Activated T-cell treated with anti-CD3 and anti-CD28 coated beads, Interleukin-2, amount 50 U/mL, for 48 hours (primary cell): ENCODE measurements around the gene IL11RA.

Source experiments
- DNase-seq, 2 experiments: peaks; one replicate each; pipeline ENCODE4 v3.0.0-alpha.2; 2020

Gene IL11RA

DNA sequence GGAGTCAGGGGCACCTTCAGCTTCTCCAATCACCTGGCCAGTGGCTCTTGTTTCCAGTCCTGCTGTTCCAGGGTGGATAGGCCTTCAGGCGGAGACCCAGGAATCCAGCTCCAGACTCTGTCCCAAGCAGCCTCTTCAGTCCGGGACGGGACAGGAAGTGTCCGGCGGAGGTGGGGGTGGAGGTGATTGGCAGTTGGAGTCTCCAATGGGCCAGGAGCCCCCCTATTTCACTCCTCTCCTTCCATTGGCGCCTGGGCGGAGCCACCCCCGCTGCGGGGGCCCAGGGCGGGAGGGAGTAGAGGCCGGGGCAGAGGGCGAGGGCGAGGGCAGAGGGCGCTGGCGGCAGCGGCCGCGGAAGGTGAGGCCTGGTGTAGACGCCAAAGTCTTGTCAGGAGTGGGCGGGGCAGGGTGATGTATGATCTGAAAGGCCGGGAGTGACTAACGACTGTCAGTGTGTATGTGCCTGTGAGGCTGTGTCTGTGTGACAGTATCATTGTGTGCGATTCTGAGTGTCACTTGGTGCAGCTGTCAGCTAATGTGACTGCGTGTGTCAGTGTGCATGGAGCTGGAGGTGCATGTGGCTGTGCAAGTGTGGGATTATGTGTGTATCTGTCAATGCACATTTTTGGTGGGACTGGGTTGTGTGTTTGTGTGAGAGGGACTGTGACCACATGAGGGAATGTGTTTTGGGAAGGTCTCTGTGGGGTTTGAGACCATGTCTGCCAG lies at the start of gene IL11RA:
Gene IL11RA (plus strand): TSS at position 310 of the 726 bp plus-strand sequence. CDS start 3,033 bp downstream, outside the sequence.
- DNase-seq: peak; percentile 69 to 74

GRCh38 chr9:34603610-34604231 lies 48.3 kb upstream of the IL11RA start:
- DNase-seq: peak; percentile 89 to 92

- DNase-seq: no peak
These were observed 45.8 kb upstream of the IL11RA start for GRCh38 chr9:34606190-34606589.

- no peak for DNase-seq
These were observed 45.1 kb upstream of the IL11RA start for GRCh38 chr9:34606905-34607304.

DNA sequence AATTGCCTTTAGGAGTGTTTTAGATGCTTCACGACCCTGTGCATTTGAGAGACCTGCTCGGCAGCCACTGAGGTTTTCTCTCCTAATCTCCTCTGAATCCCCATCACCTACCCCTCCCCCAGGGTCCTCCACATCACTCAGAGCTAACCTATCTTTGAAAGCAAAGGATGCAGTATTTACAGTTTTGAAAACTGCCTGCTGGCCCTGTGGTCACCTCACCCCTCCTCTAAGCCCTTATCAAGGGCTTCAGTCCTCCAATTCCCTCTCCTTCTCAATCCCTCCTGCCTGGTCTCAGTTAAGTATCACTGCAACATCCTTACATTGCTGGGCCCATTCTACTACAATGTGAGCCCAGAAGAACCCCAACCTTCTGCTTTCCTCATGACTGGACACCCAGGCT lies 44.7 kb upstream of the IL11RA start:
- no peak for DNase-seq

DNA sequence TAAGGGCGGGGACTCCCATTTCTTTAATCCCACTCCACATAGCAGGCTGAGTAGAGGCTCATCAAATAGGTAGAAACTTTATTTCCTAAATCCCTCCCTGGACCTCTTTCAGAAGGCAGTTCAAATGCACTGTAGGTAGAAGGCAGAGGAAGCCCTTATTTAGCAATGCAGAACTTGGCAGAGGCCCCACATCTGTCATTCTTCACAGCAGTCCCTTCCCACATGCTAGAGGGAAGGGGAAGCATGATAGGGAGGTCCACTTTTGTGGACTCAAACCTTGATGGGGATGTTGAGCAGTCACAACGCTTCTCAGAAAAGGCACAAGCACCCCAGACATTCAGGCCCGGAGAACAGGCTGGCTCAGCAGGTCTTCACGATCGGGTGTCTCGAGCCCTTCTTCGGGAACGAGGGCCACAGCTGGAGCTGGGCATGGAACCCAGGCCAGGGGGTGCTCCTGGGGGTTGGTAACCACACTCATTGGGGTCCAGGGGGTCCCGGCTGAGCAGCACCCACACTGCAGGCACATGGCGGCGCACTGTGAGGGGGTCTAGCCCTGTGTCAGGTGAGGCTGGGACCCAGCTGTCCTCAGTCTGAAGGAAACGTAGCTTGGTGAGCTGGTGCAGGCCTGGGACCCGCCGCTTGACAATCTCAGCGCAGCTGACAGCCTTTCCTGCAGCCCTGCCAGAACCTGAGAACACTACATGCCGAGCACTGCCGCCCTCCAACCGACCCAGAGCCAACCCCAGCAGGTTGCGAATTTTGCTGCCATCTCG lies 41.4 kb upstream of the IL11RA start:
- no peak for DNase-seq

GRCh38 chr9:34611251-34611810 lies 40.7 kb upstream of the IL11RA start:
- DNase-seq: peak in 1 of 2 experiments; percentile 39

DNA sequence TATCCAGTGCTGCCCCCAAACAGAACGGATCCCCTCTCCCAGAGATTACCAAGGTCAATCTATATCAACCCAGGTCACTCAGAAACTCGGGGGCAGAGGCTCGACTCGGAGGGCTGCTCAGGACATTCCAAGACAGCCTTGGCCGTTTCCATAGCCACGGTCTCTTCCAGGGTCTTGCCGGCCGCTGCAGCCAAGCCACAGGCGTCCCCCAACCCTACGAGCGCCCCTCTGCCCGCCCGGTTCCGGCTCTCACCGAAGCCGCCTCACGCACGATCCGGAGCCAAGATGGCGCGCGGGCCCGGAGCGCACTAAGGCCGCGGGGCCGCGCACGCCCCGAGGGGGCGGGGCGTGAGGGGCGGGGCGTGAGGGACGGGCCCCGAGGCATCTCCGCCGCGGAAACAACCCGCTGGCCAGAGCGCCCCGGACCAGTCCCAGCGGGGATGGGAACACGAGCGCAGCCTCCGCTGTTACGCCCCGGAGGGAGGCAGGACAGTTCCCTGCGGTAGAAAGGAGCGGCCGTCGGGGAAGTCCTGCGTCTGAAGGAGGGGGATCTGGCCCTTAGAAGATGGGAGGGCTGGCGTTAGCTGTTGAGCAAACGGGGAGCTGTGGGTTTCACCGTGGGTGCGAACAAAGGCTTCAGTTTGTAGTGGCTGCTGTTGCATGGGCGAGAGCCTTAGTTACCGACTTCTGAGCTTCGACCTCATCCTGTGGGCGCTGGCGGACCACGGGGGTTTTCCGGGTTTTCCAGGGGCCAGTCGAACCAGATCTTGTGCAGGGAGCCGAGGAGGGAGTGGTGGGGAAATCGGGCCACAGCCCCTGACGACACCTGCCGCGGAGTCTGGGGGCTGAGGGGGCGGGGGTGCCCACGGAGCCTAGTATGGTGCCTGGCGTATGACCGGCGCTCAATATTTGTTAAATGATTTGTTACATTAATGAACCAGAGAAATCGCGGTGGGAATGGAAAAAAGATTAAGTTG lies 39.9 kb upstream of the IL11RA start, which contains the start of gene RPP25L:
Gene RPP25L (minus strand): TSS at position 287 of the 977 bp plus-strand sequence. CDS start 801 bp downstream, outside the sequence.
- peak; percentile 90 to 91 for DNase-seq

DNA sequence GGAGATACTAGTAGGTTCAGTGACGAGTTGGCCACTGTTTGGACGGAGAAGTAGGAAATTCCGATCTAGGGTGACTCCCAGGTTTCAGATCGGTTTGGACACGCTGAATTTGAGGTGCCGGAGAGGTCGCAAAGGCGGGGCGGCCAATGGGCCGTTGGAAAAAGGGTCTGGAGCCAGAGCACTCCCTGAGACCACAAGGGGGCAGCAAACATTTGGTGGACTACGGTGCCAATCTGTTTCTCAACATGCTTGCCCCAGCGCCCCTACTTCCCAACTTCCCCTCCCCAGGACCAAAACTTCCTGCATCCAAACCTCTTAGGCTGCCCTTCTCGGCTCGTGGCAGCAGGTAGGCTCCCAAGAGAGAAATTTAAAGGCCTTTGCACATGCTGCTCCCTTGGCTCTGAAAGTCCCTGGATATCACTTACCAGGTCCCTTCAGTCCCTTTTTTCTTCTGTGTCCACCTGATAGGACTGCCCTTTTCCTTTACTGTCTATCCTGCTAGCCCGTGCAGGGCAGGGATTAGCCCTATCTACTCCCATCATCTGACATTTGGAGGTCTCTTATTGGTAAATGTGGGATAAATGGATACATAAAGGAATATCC lies 39.1 kb upstream of the IL11RA start:
- peak; percentile 80 to 82 for DNase-seq

DNA sequence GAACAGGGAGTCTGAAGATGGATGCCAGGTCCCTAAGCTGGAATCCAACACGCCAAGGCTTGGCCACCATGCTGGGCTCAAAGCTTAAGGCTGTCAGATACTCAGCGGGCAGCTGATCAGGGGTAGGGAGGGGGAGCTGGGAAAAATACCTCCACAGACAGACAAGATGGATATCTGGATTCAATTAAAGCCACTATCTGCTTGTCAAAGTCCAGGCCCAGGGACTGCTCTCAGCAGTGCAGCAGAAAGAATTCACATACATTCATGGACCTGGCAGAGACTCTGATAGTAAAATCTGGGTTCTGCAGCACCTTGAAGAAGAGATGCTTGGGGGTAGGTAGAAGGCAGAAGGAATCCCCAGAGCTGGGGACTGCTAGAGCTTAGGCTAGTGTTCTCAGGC lies 36.9 kb upstream of the IL11RA start:
- DNase-seq: no peak

DNA sequence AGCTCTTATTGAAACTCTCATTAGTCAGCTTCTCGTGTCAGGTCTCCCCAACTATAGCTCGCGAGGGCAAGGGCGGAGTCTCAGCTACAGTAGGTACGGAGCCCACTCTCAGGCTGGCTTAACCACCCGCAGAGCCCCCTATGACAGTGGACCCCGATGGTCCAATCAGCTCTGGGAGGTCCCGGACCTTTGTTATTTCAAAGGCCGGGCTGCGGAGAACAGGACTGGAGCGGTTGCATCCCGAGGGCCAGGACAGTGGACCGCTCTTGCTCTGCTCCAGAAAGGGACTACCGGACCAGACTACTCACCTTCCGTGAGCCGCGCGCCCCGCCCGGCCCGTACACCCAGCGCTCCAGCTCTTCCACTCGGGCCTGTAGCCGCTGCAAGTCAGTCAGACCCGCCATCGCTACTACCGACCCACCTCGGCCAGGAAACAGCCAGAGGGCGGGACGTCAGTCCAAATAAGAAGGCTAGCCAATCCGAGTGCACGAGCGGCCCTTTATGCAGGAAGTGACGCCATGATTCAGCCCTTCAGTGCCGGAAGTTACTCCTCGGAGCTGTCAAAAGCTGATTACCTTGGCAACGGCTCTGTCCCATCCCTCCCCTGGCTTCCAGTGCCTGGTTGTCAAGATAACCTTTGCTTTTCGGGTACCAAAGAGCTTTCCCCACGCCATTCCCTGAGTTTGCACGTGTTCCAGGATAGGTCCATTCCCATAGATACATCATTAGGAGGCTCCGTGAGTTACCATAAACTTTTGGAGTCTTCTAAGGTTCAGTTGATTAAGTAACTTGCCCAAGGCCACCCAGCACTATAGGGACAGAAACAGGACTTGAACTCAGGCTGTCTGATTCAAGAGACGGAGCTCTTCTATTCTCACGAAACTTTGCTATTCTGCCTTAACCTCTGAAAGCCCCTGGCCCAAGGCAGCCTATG lies 31.7 kb upstream of the IL11RA start, which contains the start of gene DCTN3:
Gene DCTN3 (minus strand): TSS at position 435 of the 934 bp plus-strand sequence. CDS start 31 bp downstream, at position 404.
- DNase-seq: peak; percentile 88 to 91

DNA sequence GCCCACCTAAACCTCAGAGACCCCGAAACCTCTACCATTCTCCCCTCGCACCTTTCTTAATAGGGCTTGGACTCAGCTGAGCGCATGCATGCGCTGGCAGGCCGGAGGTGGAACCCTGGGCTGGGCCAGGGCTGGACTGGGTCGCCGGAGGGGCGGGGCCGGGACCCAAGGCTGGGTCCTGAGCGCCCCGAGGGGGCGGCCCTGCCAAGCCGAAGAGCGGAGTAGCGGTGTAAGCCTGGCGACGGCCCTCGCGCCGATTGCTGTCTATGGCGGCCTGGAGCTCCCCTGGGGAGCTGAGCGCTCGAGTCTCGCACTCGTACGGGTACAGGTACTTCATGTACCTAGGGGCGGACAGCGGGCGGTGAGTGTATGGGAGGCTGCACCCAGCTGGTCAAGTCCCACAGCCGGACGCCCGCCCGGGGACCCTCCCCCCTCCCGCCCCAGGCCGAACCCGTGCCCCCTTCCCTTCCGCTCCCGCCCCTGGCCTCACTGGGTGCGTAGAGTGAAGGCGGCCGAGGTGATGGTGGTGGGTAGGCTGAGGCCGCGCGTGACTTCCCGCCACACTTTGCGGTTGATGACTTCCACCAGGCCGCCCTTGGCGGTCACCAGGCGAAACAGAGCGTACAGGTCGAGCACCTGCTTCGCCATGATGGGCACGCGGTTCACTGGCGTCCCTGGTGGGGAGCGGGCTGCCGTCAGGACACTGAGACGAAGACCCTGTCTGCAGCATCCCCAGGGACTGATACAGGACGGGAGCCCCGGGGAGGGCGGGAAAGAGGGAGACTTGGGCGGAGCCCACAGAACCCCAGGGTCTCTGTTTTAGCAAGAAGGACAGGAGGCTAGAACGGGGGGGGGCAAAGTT lies 28.4 kb upstream of the IL11RA start:
- peak in 1 of 2 experiments; percentile 38 for DNase-seq

DNA sequence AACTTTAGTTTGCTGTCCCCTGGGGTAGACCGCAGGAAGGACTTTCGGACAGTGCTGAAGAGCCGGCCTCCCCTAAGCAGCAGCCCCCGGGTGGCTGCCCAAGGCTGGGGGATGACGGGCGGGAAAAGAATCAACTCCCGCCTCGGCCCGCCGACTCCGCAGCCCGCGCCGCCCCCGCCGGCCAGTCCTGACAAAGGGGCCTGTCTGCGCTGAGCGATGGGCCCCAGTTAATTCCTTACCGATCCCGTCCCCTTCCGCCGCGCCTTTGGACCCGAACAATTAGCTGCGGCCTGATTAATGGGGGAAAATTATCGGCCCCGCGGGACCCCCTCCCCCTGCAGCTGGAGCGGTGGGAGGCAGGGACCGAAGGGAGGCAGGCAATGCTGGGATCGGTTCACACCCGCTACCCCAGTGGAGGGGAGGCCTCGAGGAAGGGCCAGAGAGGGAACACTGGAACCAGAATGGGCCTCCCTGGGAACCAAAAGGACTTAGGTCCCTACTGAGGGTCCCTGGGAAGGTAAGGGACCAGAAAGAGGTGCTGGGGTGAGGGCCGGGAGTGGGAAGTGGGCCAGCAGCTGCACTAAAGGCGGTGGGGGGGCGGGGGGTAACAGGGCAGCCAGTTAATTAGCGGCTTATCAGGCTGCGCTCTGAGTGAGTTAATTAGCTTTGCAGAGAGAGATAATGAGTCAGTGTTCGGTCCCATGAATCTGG lies 27.4 kb upstream of the IL11RA start:
- no peak for DNase-seq

GRCh38 chr9:34625186-34625486 lies 26.8 kb upstream of the IL11RA start:
- no peak for DNase-seq

GRCh38 chr9:34627716-34628655 lies 24.0 kb upstream of the IL11RA start:
- DNase-seq: no peak

DNA sequence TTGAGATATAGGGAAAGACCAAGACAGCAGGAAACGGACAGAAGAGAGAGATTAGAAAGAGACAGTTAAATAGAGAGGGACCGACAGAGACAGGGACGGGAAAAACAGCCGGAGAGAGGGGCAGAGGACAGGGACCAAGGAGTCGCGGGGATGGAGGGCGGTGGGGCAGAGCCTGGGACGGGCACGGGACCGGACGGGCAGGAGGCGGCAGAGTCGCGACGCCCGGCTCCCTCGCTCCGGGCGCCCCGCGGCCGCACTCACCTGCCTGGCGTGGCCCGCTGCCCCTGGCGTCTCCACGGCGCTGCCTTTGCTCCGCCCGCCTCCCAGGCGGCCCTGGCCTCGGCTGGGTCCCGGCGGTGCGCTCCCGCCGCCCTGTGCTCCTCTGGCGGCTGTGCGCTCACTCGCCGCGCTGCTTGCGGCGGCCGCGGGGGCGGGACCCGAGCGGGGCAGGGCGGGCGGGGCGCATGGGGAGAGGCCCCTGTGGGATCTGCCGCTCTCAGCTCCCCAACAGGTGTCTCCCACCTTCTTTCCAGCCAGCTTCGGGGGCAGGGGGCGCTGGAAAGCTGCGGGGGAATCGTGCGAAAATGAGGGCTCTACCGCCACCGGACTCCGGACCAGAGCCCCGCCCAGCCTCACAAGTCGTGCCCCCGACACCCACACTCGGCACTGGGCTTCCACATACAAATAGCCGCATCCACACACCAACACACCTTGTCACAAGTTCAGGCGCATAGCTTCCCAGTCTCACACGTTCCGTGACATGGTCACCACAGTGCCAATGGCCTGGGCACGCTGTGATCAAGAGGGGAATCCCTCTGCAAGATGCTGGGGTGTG lies 23.1 kb upstream of the IL11RA start, which contains the start of gene ARID3C:
Gene ARID3C (minus strand): TSS at position 411 of the 835 bp plus-strand sequence. CDS start 1,052 bp downstream, outside the sequence.
- DNase-seq: peak; percentile 46 to 64

DNA sequence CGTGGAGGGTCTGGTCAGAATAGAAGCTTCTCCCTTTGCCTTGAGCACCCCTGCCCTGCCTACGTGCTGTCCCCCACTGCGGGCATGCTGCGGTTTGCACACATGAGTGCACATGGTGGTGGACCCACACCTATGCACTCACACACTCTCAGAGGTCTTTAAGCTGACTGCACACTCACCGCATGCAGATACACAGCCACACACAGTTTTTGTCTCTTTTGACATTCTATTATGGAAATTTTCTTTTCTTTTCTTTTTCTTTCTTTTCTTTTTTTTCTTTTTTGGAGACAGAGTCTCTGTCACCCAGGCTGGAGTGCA lies 22.5 kb upstream of the IL11RA start:
- no peak for DNase-seq
